ENCODE results near the gene DPP7. TPM values are rescaled to one million over a fixed set of nuclear protein-coding genes. Genes with fewer than 3 reads are reported as not detected.

The DPP7 gene
- total and polyA plus RNA-seq, 2 of the 8 experiments (the other 6 are each of a cell fraction or from before 2014, with no cell fraction given): 21.2 to 26.8 TPM

DNA sequence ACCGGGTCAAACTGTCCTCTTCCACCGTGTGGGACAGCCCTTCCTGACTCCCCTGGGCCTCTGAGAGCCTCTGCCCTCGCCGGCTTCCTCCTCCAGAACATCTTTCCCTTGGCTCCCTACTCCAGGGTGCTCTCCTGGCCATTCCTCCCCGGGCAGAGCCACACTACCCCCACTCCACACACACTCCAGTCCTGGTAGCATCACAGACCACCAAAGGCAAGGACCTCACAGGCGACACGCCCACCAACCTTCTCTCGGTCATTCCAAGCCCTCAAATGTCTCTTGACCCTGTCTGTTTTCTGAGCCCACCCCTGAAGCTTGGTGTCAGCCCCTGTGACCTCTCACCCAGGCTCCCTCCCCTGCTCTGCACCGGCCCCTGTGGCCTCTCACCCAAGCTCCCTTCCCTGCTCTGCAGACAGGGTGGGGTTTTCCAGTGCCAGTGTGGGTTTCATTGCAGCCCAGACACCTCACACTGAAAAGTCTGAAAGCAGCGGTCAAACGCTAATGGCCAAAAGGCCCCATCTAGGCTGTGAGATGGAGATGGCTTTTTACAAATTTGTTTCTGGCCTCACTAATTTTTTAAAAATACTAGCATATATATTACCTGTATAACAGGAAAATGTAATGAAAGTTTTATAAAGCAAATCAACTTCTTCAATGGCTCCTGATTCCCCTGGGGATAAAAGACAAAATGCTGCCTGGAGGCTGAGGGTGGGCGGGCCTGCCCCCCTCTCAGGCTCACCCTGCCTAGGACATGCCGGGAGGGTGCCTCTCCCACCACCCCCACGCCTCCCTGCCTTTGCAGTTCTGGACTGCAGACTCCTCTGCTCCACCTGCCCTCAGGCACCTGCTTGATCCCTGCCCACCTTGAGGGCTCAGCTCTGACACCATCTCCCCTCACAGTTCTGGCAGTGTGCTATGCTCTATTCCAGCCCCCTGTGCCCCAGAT is 44.8 kb upstream of the DPP7 start (continued):
- TF ChIP-seq RNF2 (IDR thresholded peaks at IDR 0.05; ENCODE audit: borderline replicate concordance, low read depth, low read length, missing control alignments, poor library complexity, severe bottlenecking) (no peak), CHD1 (IDR thresholded peaks at IDR 0.05; ENCODE audit: low read depth, low read length) (no peak)
